GM18511 (cell line): ENCODE data around the gene ZNF195.
"Not testable (repeated sequence)": the region's sequence is repeated elsewhere in the genome, so short reads cannot be mapped to it uniquely, and the experiment has no call there.

Experiments
- ATAC-seq: cut with Tn5 transposase; IDR thresholded peaks from one replicate; pipeline ENCODE4 v1.9.1; 2021; ENCODE audit warnings: mild to moderate bottlenecking, moderate library complexity; ENCODE audit not compliant: unreplicated experiment

Gene ZNF195

DNA sequence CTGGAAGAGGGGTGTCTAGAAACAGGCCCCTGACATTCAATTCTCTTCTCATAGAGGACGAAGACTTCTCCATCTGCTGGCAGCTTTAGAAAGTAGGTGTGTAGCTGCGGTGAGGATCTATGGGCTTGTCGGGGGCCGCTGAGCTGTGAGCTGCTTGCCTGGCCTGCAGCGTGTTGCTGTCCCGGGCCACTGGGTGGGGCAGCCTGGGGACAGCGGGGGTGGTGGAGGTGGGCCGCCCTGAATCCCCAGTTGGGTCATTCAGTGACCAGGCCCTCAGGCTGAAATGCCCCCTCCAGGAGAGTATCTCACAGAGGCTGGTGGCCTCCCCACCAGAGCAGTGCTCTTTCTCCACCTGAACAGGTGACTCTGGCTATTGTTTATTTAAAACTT is 23.9 kb upstream of the ZNF195 start:
- ATAC-seq = not testable (repeated sequence)

DNA sequence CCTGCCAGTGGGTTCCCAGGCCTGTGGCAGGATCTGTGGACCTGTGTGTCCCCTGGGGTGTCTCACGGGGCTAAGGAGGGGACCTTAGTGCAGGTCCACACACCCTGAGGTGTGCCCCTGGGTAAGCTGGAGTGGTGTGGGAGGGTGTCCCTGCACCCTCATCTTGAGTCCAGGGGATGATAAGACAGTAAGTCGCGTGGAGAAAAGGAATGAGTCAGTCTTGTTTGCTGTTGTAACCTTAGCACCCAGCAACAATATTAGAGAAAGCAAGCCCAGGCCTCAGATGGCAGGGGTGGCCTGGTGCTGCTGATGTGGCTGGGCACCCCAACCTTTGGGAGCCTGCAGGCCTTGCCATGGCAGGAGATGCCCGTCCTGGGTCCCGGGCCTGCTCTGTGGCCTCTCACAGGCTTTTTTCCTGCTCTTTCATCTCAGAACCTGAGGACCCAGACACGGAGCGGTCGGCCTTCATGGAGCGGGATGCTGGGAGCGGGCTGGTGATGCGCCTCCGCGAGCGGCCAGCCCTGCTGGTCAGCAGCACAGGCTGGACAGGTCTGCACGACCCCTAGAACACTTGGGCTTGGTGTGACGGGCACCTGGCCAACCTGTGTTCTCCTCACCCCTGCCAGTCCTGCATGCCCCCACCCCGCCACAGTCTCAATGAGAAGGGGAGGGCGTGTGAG is 23.4 kb upstream of the ZNF195 start:
- not testable (repeated sequence) for ATAC-seq

DNA sequence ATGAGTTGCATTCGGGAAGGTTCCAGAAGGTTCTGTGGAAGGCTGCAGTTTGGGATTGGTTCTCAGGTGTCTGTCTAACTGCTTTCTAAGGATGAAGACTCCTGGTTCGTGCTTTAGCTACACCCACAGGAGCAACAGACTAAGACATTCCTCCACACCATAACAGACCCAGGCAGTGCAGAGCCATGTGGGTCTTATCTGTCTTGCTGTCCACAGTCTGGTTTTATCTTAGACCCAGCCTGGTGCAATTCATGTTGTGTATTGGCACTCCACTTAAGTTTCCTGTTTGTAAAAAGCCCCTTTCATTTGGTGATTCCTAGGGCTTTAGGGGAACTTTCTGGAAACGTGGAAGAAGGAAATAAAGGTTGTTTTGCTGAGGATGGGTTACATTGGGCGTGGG is 22.1 kb upstream of the ZNF195 start:
- not testable (repeated sequence) for ATAC-seq

- ATAC-seq = not testable (repeated sequence)
Observed at GRCh38 chr11:3398509-3398908, 19.6 kb upstream of the ZNF195 start.

- ATAC-seq = not testable (repeated sequence)
Observed at GRCh38 chr11:3398106-3398505, 19.2 kb upstream of the ZNF195 start.

DNA sequence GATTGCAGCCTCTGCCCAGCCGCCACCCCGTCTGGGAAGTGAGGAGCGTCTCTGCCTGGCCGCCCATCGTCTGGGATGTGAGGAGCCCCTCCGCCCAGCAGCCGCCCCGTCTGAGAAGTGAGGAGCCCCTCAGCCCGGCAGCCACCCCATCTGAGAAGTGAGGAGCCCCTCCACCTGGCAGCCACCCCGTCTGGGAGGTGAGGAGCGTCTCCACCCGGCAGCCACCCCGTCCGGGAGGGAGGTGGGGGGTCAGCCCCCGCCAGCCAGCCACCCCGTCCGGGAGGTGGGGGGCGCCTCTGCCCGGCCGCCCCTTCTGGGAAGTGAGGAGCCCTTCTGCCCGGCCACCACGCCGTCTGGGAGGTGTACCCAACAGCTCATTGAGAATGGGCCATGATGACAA is 18.3 kb upstream of the ZNF195 start:
- not testable (repeated sequence) for ATAC-seq

DNA sequence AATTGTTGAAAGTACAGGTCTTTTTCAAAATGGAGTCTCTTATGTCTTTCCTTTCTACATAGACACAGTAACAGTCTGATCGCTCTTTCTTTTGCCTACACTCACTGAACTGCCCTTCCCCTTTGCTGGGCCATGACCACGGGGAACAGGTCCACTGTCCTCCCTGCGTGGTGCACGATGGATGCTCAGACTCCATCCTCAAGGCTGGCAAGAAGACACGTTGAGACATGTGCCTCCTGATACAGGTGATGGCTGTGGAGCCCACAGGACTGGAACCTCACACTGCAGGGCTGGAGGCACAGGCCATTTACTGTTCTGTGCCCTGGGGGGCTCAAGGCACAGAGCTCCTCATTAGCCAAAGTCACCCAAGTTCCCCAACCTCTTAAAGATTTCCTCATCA is 16.5 kb upstream of the ZNF195 start:
- ATAC-seq = not testable (repeated sequence)

DNA sequence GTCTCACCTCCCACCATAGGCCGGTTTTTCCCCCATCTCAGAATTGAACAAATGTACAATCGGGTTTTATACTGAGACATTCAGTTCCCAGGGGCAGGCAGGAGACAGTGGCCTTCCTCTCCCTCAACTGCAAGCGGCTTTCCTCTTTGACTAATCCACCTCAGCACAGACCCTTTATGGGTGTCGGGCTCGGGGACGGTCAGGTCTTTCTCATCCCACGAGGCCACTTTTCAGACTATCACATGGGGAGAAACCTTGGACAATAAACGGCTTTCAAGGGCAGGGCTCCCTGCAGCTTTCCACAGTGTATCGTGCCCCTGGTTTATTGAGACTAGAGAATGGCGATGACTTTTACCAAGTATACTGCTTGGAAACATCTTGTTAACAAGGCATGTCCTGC is 16.0 kb upstream of the ZNF195 start:
- not testable (repeated sequence) for ATAC-seq

DNA sequence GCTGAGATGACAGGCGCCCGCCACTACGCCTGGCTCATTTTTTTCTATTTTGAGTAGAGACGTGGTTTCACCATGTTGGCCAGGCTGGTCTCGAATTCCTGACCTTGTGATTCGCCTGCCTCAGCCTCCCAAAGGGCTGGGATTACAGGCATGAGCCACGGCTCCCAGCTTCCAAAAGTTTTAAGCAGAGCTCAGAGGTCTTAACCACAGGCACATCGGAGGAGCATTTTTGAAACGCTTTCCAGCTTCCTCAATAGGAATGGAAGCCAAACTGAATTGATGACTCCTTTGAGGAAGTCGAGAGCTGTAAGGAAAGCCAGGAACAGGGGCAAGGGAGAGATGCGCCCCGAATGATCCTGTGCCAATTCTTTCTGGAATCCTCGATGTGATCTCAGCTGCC is 14.5 kb upstream of the ZNF195 start:
- ATAC-seq = not testable (repeated sequence)

DNA sequence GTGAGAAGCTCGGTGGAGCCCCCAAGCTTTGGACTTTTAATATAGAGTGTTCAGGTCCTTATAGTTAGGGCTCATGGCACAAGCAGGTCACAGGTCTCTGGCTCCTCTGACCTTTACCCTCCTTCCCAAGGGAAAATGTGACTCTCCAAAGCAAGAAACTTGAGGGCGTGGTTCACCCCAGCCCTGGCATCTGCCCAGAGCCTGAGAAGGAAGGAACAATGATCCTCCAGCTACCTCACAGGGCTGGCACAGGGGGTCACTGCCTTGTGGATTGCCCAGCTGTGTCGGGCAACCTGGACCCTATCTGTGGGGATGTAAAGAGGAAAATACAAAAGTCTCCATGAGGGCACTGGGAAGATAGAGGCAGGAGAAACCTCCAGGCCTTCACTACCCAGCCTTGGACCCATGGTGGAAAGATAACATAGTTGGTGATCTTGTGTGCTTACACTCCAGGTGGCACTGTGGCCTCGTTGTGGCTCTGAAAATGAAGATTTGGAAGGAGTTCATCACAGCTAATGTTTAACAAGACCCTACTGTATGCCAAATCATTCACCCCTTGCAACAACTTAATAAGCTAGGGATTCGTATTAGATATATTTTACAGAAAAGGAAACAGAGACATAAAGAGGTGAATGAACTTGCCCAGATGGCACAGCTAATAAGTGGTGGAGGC is 3.8 kb upstream of the ZNF195 start:
- no peak for ATAC-seq

DNA sequence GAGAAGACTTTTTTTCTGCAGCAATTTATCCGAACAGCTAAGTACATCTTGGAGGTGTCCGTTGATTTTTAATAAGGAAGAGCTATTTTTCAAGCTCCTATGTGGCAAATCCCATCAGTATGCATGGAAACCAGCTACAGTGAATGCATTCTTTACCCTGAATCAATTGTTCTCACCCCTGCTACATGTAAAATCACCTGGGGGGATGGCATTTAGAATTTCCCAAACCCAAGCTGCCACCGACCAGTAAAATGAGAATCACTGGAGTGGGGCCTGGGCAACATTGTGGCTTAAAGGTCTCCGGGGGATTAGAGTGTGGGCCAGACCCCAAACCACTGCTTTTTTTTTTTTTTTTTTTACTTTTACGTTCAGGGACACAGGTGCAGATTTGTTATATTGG is 2.8 kb upstream of the ZNF195 start:
- ATAC-seq = no peak

GRCh38 chr11:3380706-3381545 is 2.0 kb upstream of the ZNF195 start:
- no peak for ATAC-seq

DNA sequence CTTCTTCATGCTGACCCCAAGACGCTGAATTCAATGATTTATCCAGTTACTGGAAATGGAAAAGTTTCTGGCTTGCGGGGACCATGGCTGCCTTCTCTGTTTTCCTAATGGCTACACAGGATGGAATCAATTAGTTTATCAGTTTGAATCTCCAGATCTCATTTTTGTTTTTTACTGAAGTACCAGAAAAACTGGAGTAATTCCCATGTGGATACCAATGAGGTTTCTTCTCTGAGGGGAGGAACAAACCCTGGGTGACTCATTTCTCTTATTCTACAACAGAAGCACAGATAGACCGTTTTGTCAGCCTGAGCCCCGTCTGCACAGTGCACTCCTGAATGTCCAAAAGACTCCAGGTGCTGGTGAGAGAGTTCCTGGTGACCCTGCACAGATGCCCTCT is 3.4 kb downstream of the ZNF195 start:
- ATAC-seq = no peak

DNA sequence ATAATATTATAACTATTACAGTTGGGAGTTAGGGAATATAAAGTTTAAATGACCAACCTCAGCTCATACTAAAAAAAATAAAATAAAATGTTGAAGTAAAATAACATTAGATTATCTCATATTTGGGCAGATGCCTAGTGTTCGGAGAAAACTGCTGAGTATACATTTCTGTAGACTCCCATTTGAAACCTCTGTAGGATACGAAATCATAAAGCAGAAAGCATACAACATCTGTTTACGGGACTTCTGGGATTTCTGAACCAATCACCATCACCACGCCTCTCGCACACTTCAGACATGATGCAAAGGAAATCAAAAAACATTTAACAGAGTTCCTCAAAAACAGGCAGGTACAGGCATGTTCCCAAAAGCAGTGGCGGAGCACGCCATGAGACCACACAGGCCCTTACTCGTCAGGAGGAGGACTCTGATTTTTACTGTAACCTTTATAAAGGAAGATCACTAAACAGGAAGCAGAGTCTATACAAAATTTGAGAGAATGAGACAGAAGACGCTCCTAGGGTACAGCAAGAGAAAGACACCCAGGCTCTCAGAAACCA is 8.6 kb downstream of the ZNF195 start:
- no peak for ATAC-seq

DNA sequence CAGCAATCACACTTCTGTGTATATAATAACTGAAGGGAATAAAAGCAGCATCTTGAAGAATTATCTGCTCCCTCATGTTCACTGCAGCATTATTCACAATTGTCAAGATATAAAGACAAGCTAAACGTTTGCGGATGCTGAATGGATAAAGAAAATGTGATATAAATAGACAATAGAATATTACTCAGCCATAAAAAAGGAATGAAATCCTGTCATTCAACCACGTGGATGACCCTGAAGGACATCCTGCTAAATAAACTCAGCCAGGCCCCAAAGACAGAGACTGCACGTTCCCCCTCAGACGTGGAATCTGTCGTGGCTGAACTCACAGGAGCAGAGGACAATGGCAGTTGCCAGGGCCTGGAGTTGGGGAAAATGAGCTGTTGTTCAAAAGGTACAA is 9.6 kb downstream of the ZNF195 start:
- no peak for ATAC-seq

DNA sequence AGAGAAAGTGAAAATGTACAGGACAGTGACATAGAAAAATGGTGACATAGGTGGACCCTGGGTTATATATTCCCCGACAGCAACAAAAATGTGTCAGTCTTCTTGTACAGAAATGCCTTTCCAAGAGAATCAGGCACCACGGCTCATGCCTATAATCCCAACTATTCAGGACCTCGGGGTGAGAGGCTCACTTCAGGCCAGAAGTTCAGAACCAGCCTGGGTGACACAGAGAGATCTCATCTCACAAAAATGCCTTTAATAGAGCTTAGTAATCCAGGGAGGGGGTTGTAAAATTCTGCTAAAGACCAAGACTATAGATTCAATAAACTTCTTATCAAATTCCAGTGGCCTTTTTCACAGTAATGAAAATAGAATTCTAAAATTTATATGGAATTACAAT is 10.7 kb downstream of the ZNF195 start:
- no peak for ATAC-seq

- no peak for ATAC-seq
Observed at GRCh38 chr11:3367221-3367620, 11.7 kb downstream of the ZNF195 start.

DNA sequence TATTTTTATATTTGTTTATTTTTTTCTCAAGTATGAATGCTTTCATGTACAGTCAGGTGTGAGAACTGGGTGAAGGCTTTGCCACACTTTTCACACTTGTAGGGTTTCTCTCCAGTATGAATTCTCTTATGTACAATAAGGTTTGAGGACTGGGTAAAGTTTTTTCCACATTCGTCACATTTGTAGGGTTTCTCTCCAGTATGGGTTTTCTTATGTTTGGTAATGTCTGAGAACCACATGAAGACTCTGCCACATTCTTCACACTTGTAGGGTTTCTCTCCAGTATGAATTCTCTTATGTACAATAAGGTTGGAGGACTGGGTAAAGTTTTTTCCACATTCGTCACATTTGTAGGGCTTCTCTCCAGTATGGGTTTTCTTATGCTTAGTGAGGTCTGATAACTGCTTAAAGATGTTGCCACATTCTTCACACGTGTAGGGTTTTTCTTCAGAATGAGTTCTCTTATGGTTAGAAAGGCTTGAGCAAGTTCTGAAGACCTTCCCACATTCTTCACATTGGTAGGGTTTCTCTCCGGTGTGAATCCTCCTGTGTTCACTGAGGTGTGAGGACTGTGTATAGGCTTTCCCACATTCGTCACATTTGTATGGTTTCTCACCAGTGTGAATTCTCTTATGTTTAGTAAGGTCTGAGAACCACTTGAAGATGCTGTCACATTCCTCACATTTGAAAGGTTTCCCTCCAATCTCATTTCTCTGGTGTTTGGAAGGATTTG is 19.7 kb downstream of the ZNF195 start:
- no peak for ATAC-seq

- no peak for ATAC-seq
Observed at GRCh38 chr11:3357994-3358676, 20.8 kb downstream of the ZNF195 start.

GRCh38 chr11:3357302-3357701 is 21.6 kb downstream of the ZNF195 start:
- no peak for ATAC-seq
